Measurements from ENCODE around the gene REM2.

- TF ChIP-seq RAD21 (IDR thresholded peaks at IDR 0.05; ENCODE audit: low read length): no peak
- TF ChIP-seq NRF1 (IDR thresholded peaks at IDR 0.05; ENCODE audit: low read depth, low read length): 0 out of 2 replicates have a peak, but pooled peaks have one; percentile 21
- 0 out of 2 replicates have a peak, but pooled peaks have one; percentile 8 for TF ChIP-seq CTCF (IDR thresholded peaks at IDR 0.05)
- no peak for TF ChIP-seq TAF1 (IDR thresholded peaks at IDR 0.05; ENCODE audit: borderline replicate concordance, low read depth, low read length)
- no peak for TF ChIP-seq POLR2AphosphoS5 (IDR thresholded peaks at IDR 0.05; ENCODE audit: low read depth, low read length)
- TF ChIP-seq MAX (IDR thresholded peaks at IDR 0.05; ENCODE audit: low read depth): peak; percentile 39; the same call in 1 of the 2 replicates
- no peak for TF ChIP-seq NFIC (IDR thresholded peaks at IDR 0.05; ENCODE audit: borderline replicate concordance)
- TF ChIP-seq SMC3 (IDR thresholded peaks at IDR 0.05; ENCODE audit: low read depth, low read length): no peak
- no peak for TF ChIP-seq EZH2phosphoT487 (IDR thresholded peaks at IDR 0.05; ENCODE audit: borderline replicate concordance, low read depth)
Measured at GRCh38 chr14:22837114-22837749, 45.8 kb upstream of the REM2 start.
